Gastroesophageal sphincter (tissue), 3 donors: ENCODE data around the gene ING1.

Experiments
- CTCF ChIP-seq, 4 experiments: fragments of 200-600 bp in 2 of 4; fragments of 450-650 bp in 2 of 4; sonication (generic) in 1 of 4; IDR thresholded peaks; one replicate each; pipeline ENCODE4 v1.5.1; 2017 to 2019; ENCODE audit warnings: antibody characterized with exemption in 4 of 4, mild to moderate bottlenecking in 2 of 4, moderate library complexity in 2 of 4
- EP300 ChIP-seq: sonication (generic); formaldehyde crosslinking; IDR thresholded peaks from one replicate; pipeline ENCODE4 v1.6.1; 2017; ENCODE audit warnings: antibody characterized with exemption, mild to moderate bottlenecking
- POLR2A ChIP-seq, 2 donors: fragments of 450-650 bp; IDR thresholded peaks; one replicate each; pipeline ENCODE4 v1.6.1; 2017; ENCODE audit warnings: antibody characterized with exemption in 2 of 2, mild to moderate bottlenecking in 2 of 2, moderate library complexity in 1 of 2
- POLR2AphosphoS5 ChIP-seq: sonication (generic); formaldehyde crosslinking; IDR thresholded peaks from one replicate; pipeline ENCODE4 v1.6.1; 2017; ENCODE audit warnings: antibody characterized with exemption

- TF ChIP-seq CTCF (IDR thresholded peaks at IDR 0.05) (no peak), EP300 (no peak), POLR2A (IDR thresholded peaks at IDR 0.05) (no peak), POLR2AphosphoS5 (no peak)
Observed at GRCh38 chr13:110769097-110769496, 55.6 kb downstream of the ING1 start.
